Measurements from ENCODE around the gene C16orf86. TPM values are rescaled to one million over a fixed set of nuclear protein-coding genes. Genes with fewer than 3 reads are reported as not detected.

C16orf86 gene
- polyA plus RNA-seq, 1 of the 3 experiments (the other 2 are of a cell fraction): 4.3 TPM

DNA sequence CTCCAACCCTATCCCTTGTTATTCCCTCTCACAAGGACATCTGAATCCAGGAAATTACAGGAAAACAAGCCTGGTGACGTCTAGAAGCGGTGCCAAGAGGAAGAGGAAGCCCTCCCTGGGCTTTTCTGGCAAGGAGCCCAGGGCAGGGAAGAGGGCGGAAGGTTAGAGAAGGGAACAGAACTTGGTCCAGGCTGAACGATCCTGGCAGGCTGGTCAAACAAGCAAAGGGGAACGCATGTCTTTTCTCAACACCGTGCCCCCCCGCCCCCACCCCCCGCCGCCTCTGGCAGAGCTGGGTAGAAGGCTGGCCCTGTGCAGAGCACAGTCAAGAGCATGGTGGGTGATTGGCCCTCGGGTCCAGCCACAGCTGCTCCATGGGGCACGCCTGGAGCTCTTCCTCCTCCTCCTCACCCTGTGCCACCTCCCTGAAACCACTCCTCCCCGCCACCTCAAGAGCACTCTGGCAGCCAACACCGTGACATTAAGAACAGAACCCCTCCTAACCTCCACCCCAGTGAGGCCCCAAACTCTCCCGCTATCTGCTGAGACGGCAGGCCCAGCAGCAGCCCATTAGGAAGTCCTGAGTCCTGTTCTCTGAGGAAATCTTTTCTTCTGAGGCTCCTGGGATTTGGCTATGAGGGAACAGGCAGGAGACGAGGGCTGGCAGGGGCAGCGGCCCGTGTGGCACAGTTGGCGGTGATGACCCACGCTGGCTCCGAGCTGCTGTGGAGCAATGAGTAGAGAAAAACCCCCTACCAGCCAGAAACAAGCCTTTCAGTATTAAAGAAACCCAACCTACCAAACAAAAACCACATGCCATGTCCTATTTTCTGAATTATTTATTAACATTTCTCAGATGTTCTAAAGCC lies 7.3 kb downstream of the C16orf86 start:
- POLR2A ChIA-PET: no interaction called here
- Histone ChIP-seq H3K36me3 (replicated peaks in 1 of 2; ENCODE audit: control insufficient read depth in 1 of 2, insufficient read depth in 2 of 2, low read length in 1 of 2) (peaks cover 5 to 10% of the 10 kb centered on the region in 2 experiments), H3K79me2 (ENCODE audit: insufficient read depth) (no peaks in the 10 kb centered on the region), H3K9ac (no peak overlapping the region), H4K20me1 (ENCODE audit: insufficient read depth) (no peaks in the 10 kb centered on the region), H3K4me2 (no peak overlapping the region), H3K27ac (ENCODE audit: low read depth in 2 of 2, low read length in 1 of 2) (peak overlapping the region; percentile 32 to 69; a peak in 3 of 4 replicates), H2AFZ (ENCODE audit: low read depth) (no peak overlapping the region), H3K4me1 (ENCODE audit: control insufficient read depth in 1 of 2, insufficient read depth in 2 of 2, low read depth in 1 of 2, low read length in 1 of 2) (peaks cover 15 to 26% of the 10 kb centered on the region in 2 experiments; a peak in 2 of 4 replicates), H3K27me3 (ENCODE audit: insufficient read depth) (no peaks in the 10 kb centered on the region), H3K9me2 (no peaks in the 10 kb centered on the region), H3K9me3 (no peaks in the 10 kb centered on the region), H3K4me3 (ENCODE audit: low read depth in 2 of 2, low read length in 1 of 2) (no peak overlapping the region), H3F3A (replicated peaks; ENCODE audit: insufficient read depth) (no peaks in the 10 kb centered on the region)
- peak; percentile 66 for DNase-seq
- WGBS (ENCODE audit: low lambda C conversion rate): 78% methylated on average over 17 of the region's 21 CpGs
- CTCF ChIA-PET: interaction anchor here (0.7 to 18.3 kb wide), 19 partner anchors 8 to 395 kb away, joined by 3 to 246 read pairs (median 8); partner anchors contain the start of genes ATP6V0D1, CARMIL2, CTCF and GFOD2
- peak; percentile 65 for TF ChIP-seq NFIC (IDR thresholded peaks at IDR 0.05; ENCODE audit: borderline replicate concordance)
- no peak for TF ChIP-seq CHD2 (IDR thresholded peaks at IDR 0.05; ENCODE audit: low read length, partially characterized antibody)

DNA sequence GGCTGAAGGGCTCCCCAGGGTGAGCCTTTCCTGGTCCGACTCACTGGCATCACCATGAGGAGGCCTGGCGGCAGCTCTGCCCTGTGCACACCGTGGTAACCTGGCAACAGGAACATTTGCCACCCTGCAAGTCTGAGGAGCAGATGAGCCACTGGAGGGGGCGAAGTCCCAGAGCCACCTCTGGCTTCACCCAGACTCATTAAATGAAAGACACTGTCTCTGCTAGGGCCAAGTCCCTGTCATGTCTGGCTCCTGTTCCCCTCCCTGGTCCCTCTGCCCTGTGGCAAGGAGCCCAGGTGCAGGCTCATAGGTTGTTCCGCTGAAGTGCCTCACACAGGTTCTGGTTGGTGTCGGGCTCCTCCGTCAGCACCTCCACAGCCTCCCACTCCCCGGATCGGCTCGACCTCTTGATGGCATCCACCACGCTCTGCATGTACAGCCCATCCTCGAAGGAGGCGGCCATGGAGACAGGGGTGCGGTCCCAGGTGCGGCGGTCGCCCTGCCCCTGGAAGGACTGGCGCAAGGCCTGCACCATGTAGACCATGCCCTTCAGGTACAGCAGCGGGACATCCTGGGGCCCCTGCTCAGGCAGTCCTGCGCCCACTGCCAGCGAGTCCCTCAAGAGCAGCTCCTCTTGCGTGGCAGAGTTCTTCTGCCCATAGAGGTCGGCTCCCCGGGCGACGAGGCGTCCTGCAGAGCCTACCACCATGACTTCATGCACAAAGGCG lies 8.4 kb downstream of the C16orf86 start:
- ChIA-PET CTCF (interaction anchor here (0.6 to 6.3 kb wide), 4 partner anchors 77 to 154 kb away, joined by 3 to 40 read pairs (median 3); no protein-coding TSS in a partner anchor), POLR2A (no interaction called here)
- Histone ChIP-seq H3K4me3 (ENCODE audit: low read depth in 2 of 2, low read length in 1 of 2) (no peak overlapping the region), H3F3A (replicated peaks; ENCODE audit: insufficient read depth) (no peaks in the 10 kb centered on the region), H3K36me3 (replicated peaks in 1 of 2; ENCODE audit: control insufficient read depth in 1 of 2, insufficient read depth in 2 of 2, low read length in 1 of 2) (peaks cover 5 to 10% of the 10 kb centered on the region in 2 experiments), H3K9ac (no peak overlapping the region), H3K4me1 (ENCODE audit: control insufficient read depth in 1 of 2, insufficient read depth in 2 of 2, low read depth in 1 of 2, low read length in 1 of 2) (peaks cover 15 to 26% of the 10 kb centered on the region in 2 experiments; a peak in 2 of 4 replicates), H3K9me2 (no peaks in the 10 kb centered on the region), H4K20me1 (ENCODE audit: insufficient read depth) (no peaks in the 10 kb centered on the region), H3K27me3 (ENCODE audit: insufficient read depth) (no peaks in the 10 kb centered on the region), H3K9me3 (no peaks in the 10 kb centered on the region), H3K79me2 (ENCODE audit: insufficient read depth) (no peaks in the 10 kb centered on the region), H2AFZ (ENCODE audit: low read depth) (no peak overlapping the region), H3K4me2 (no peak overlapping the region), H3K27ac (ENCODE audit: low read depth in 2 of 2, low read length in 1 of 2) (peak overlapping the region in 1 of 2 experiments; percentile 8; a peak in 1 of 4 replicates)
- WGBS (ENCODE audit: low lambda C conversion rate): 93% methylated on average over 16 of the region's 28 CpGs
- no peak for DNase-seq
- TF ChIP-seq, protein P1, sequence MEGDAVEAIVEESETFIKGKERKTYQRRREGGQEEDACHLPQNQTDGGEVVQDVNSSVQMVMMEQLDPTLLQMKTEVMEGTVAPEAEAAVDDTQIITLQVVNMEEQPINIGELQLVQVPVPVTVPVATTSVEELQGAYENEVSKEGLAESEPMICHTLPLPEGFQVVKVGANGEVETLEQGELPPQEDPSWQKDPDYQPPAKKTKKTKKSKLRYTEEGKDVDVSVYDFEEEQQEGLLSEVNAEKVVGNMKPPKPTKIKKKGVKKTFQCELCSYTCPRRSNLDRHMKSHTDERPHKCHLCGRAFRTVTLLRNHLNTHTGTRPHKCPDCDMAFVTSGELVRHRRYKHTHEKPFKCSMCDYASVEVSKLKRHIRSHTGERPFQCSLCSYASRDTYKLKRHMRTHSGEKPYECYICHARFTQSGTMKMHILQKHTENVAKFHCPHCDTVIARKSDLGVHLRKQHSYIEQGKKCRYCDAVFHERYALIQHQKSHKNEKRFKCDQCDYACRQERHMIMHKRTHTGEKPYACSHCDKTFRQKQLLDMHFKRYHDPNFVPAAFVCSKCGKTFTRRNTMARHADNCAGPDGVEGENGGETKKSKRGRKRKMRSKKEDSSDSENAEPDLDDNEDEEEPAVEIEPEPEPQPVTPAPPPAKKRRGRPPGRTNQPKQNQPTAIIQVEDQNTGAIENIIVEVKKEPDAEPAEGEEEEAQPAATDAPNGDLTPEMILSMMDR (IDR thresholded peaks at IDR 0.05): no peak
- TF ChIP-seq NRF1 (IDR thresholded peaks at IDR 0.05; ENCODE audit: low read depth, low read length) (no peak), YY1 (IDR thresholded peaks at IDR 0.05; ENCODE audit: low read depth) (no peak), ELF1 (IDR thresholded peaks at IDR 0.05) (no peak), FOSL2 (IDR thresholded peaks at IDR 0.05; ENCODE audit: borderline replicate concordance, low read depth) (no peak), MXI1 (IDR thresholded peaks at IDR 0.05; ENCODE audit: low read depth, low read length) (no peak), POLR2AphosphoS5 (IDR thresholded peaks at IDR 0.05; ENCODE audit: low read depth, low read length) (no peak), RXRA (IDR thresholded peaks at IDR 0.05; ENCODE audit: borderline replicate concordance, low read depth) (no peak)
- TF ChIP-seq, protein P2, sequence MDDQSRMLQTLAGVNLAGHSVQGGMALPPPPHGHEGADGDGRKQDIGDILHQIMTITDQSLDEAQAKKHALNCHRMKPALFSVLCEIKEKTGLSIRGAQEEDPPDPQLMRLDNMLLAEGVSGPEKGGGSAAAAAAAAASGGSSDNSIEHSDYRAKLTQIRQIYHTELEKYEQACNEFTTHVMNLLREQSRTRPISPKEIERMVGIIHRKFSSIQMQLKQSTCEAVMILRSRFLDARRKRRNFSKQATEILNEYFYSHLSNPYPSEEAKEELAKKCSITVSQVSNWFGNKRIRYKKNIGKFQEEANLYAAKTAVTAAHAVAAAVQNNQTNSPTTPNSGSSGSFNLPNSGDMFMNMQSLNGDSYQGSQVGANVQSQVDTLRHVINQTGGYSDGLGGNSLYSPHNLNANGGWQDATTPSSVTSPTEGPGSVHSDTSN (IDR thresholded peaks at IDR 0.05): no peak
- TF ChIP-seq, protein P3, sequence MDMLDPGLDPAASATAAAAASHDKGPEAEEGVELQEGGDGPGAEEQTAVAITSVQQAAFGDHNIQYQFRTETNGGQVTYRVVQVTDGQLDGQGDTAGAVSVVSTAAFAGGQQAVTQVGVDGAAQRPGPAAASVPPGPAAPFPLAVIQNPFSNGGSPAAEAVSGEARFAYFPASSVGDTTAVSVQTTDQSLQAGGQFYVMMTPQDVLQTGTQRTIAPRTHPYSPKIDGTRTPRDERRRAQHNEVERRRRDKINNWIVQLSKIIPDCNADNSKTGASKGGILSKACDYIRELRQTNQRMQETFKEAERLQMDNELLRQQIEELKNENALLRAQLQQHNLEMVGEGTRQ (IDR thresholded peaks at IDR 0.05; ENCODE audit: borderline replicate concordance, low read depth, low read length): no peak
